ENCODE data around the gene UBASH3A. TPM values are rescaled to one million over a fixed set of nuclear protein-coding genes. Genes with fewer than 3 reads are reported as not detected.

Gene UBASH3A
- total RNA-seq, 1 experiment from 2014 or later: not detected

- peaks cover 9% of the 10 kb centered on the region for H3K27me3 Mint-ChIP-seq (ENCODE audit: unreplicated experiment)
- no TSS peak for BruUV-seq (replicated peaks)
- H3K4me3 Mint-ChIP-seq (ENCODE audit: low read depth, unreplicated experiment): no peak overlapping the region
- TF ChIP-seq, protein P1, sequence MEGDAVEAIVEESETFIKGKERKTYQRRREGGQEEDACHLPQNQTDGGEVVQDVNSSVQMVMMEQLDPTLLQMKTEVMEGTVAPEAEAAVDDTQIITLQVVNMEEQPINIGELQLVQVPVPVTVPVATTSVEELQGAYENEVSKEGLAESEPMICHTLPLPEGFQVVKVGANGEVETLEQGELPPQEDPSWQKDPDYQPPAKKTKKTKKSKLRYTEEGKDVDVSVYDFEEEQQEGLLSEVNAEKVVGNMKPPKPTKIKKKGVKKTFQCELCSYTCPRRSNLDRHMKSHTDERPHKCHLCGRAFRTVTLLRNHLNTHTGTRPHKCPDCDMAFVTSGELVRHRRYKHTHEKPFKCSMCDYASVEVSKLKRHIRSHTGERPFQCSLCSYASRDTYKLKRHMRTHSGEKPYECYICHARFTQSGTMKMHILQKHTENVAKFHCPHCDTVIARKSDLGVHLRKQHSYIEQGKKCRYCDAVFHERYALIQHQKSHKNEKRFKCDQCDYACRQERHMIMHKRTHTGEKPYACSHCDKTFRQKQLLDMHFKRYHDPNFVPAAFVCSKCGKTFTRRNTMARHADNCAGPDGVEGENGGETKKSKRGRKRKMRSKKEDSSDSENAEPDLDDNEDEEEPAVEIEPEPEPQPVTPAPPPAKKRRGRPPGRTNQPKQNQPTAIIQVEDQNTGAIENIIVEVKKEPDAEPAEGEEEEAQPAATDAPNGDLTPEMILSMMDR (IDR thresholded peaks at IDR 0.05; ENCODE audit: unreplicated experiment): no peak
- no peaks in the 10 kb centered on the region for H3K36me3 Mint-ChIP-seq (ENCODE audit: insufficient read depth, unreplicated experiment)
- CTCF ChIA-PET: no interaction called here
- H3K4me1 Mint-ChIP-seq (ENCODE audit: low read depth, unreplicated experiment): peaks cover 10% of the 10 kb centered on the region
- no peak overlapping the region for H3K27ac Mint-ChIP-seq (ENCODE audit: unreplicated experiment)
- no peak for DNase-seq
- peaks cover 5% of the 10 kb centered on the region for H3K9me3 Mint-ChIP-seq (ENCODE audit: low read depth, unreplicated experiment)
- intact Hi-C loops (cut with micrococcal nuclease; ENCODE audit: unreplicated experiment): no loop called here
These were observed 45.4 kb upstream of the UBASH3A start for GRCh38 chr21:42358261-42358660.

- Mint-ChIP-seq H3K27ac (ENCODE audit: unreplicated experiment) (no peak overlapping the region), H3K36me3 (ENCODE audit: insufficient read depth, unreplicated experiment) (no peaks in the 10 kb centered on the region), H3K4me3 (ENCODE audit: low read depth, unreplicated experiment) (no peak overlapping the region), H3K27me3 (ENCODE audit: unreplicated experiment) (peaks cover 2% of the 10 kb centered on the region), H3K4me1 (ENCODE audit: low read depth, unreplicated experiment) (peaks cover 15% of the 10 kb centered on the region), H3K9me3 (ENCODE audit: low read depth, unreplicated experiment) (peaks cover 2% of the 10 kb centered on the region)
- TF ChIP-seq, protein P1 (IDR thresholded peaks at IDR 0.05; ENCODE audit: unreplicated experiment): no peak
- intact Hi-C loops (cut with micrococcal nuclease; ENCODE audit: unreplicated experiment): no loop called here
- no peak for DNase-seq
- CTCF ChIA-PET: no interaction called here
- BruUV-seq (replicated peaks): no TSS peak
These were observed 44.8 kb upstream of the UBASH3A start for GRCh38 chr21:42358937-42359336.

DNA sequence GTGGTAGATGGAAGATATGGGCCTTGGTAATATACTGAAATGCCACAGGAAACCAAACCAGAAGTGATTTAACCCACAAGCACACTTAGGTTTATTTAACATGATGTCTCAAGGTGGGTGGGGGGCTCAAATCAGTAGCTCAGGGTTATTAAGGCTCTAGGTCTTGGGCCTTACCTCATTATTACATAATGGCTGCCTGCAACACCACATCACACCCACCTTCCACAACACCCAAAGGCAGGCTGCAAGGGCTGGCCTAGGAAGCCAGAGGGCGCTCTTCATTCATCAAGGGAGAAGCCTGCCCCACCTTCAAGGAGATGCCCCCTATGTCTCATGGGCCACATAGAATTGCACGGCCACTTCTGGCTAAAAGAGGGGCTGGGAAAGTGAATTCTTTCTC lies 43.4 kb upstream of the UBASH3A start:
- no TSS peak for BruUV-seq (replicated peaks)
- no peak overlapping the region for H3K4me3 Mint-ChIP-seq (ENCODE audit: low read depth, unreplicated experiment)
- TF ChIP-seq, protein P1 (IDR thresholded peaks at IDR 0.05; ENCODE audit: unreplicated experiment): no peak
- peaks cover 20% of the 10 kb centered on the region for H3K4me1 Mint-ChIP-seq (ENCODE audit: low read depth, unreplicated experiment)
- no peaks in the 10 kb centered on the region for H3K27me3 Mint-ChIP-seq (ENCODE audit: unreplicated experiment)
- CTCF ChIA-PET: interaction anchor here (1.4 kb wide), 1 partner anchor 22 kb away, joined by 4 read pairs; no protein-coding TSS in a partner anchor
- DNase-seq: no peak
- H3K36me3 Mint-ChIP-seq (ENCODE audit: insufficient read depth, unreplicated experiment): no peaks in the 10 kb centered on the region
- no peak overlapping the region for H3K27ac Mint-ChIP-seq (ENCODE audit: unreplicated experiment)
- peaks cover 2% of the 10 kb centered on the region for H3K9me3 Mint-ChIP-seq (ENCODE audit: low read depth, unreplicated experiment)
- intact Hi-C loops (cut with micrococcal nuclease; ENCODE audit: unreplicated experiment): no loop called here

DNA sequence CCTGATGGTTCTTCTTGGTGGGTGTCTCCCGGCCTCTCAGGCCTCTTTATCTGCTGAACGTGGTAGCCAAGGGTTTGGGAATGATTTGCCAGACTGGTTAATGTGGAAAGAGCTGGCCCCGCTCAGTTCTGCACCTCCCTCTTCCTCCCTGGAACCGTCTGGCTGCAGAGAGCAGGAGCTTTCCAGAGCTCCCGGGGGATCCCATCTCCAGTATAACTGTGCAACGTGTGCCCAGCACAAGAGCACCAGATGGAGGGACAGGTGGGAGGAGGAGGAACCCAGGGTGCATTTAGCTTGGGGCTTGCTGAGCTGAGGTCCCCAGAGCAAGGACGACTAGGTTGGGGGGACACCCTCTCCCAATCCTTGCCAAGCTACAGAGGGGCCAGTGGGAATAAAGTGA lies 42.4 kb upstream of the UBASH3A start:
- H3K36me3 Mint-ChIP-seq (ENCODE audit: insufficient read depth, unreplicated experiment): no peaks in the 10 kb centered on the region
- no peak overlapping the region for H3K27ac Mint-ChIP-seq (ENCODE audit: unreplicated experiment)
- no TSS peak for BruUV-seq (replicated peaks)
- intact Hi-C loops (cut with micrococcal nuclease; ENCODE audit: unreplicated experiment): no loop called here
- no peak for DNase-seq
- H3K9me3 Mint-ChIP-seq (ENCODE audit: low read depth, unreplicated experiment): peaks cover 2% of the 10 kb centered on the region
- TF ChIP-seq, protein P1 (IDR thresholded peaks at IDR 0.05; ENCODE audit: unreplicated experiment): no peak
- no peaks in the 10 kb centered on the region for H3K27me3 Mint-ChIP-seq (ENCODE audit: unreplicated experiment)
- no peak overlapping the region for H3K4me3 Mint-ChIP-seq (ENCODE audit: low read depth, unreplicated experiment)
- CTCF ChIA-PET: interaction anchor here (0.5 to 1.4 kb wide), 2 partner anchors 23 to 83 kb away, joined by 3 to 4 read pairs; no protein-coding TSS in a partner anchor
- H3K4me1 Mint-ChIP-seq (ENCODE audit: low read depth, unreplicated experiment): peaks cover 23% of the 10 kb centered on the region
